Skeletal muscle satellite cell (primary cell): ENCODE results near the gene CCDC57.

Source experiments
- H3K27me3 ChIP-seq: 2 replicates; pipeline ENCODE4 v1.7.0; 2013; ENCODE audit warnings: low read length; ENCODE audit not compliant: control insufficient read depth, insufficient read depth
- H3K36me3 ChIP-seq: 2 replicates; pipeline ENCODE4 v1.7.0; 2013; ENCODE audit warnings: mild to moderate bottlenecking, control low read depth, low read length; ENCODE audit not compliant: insufficient read depth
- H3K4me1 ChIP-seq: 2 replicates; pipeline ENCODE4 v1.7.0; 2013; ENCODE audit warnings: low read length; ENCODE audit not compliant: control insufficient read depth, insufficient read depth
- H3K4me2 ChIP-seq: 2 replicates; pipeline ENCODE4 v1.7.0; 2013; ENCODE audit warnings: mild to moderate bottlenecking, low read length
- H3K4me3 ChIP-seq: 2 replicates; pipeline ENCODE4 v1.7.0; 2013; ENCODE audit warnings: low read length
- H3K9ac ChIP-seq: 2 replicates; pipeline ENCODE4 v1.7.0; 2013; ENCODE audit warnings: mild to moderate bottlenecking, low read depth, low read length, moderate library complexity
- H3K9me3 ChIP-seq: replicated peaks from 2 replicates; pipeline ENCODE4 v1.7.0; 2013; ENCODE audit warnings: mild to moderate bottlenecking, control low read depth, low read length

CCDC57 gene

DNA sequence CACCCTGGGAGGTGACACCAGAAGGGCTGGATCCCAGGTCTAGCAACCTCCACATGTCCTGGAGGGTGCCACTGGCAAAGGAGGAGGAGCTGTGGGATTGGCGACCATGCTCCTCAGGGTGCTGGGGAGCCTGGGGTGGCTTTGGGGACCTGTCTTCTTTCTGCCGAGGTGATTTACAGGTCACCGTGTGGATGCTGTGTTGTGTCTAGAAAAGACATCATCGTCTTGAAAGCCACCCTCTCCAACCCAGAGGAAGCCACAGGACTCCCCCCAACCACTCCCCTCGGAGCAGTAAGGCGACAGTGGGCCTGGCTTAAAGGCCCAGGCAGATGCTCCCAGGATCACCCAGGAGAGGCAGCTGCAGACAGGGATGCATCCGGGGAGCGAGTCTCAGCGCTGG lies 84.9 kb downstream of the CCDC57 start:
- Histone ChIP-seq H3K4me2 (no peak overlapping the region), H3K27me3 (no peaks in the 10 kb centered on the region), H3K9ac (no peak overlapping the region), H3K36me3 (peaks cover 7% of the 10 kb centered on the region), H3K4me3 (no peak overlapping the region), H3K9me3 (no peaks in the 10 kb centered on the region), H3K4me1 (no peaks in the 10 kb centered on the region)

DNA sequence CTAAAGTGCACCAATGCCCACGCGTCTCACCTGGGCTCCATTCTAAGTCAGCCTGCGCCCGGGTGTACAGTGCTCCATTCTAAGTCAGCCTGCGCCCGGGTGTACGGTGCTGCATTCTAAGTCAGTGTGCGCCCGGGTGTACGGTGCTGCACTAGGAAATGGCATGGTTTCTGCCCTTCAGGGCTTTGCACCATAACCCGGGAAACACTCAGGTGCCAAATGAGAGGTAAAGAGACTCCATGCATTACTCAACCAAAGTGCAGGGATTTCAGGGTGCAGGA lies 85.4 kb downstream of the CCDC57 start:
- no peak overlapping the region for H3K9ac ChIP-seq
- peaks cover 7% of the 10 kb centered on the region for H3K36me3 ChIP-seq
- no peak overlapping the region for H3K4me2 ChIP-seq
- no peaks in the 10 kb centered on the region for H3K4me1 ChIP-seq
- no peaks in the 10 kb centered on the region for H3K9me3 ChIP-seq
- no peaks in the 10 kb centered on the region for H3K27me3 ChIP-seq
- H3K4me3 ChIP-seq = no peak overlapping the region

GRCh38 chr17:82126556-82127314 lies 85.9 kb downstream of the CCDC57 start:
- H3K27me3 ChIP-seq = no peaks in the 10 kb centered on the region
- no peak overlapping the region for H3K4me3 ChIP-seq
- H3K4me2 ChIP-seq = no peak overlapping the region
- no peaks in the 10 kb centered on the region for H3K9me3 ChIP-seq
- H3K36me3 ChIP-seq = peaks cover 7% of the 10 kb centered on the region
- H3K9ac ChIP-seq = no peak overlapping the region
- H3K4me1 ChIP-seq = no peaks in the 10 kb centered on the region

DNA sequence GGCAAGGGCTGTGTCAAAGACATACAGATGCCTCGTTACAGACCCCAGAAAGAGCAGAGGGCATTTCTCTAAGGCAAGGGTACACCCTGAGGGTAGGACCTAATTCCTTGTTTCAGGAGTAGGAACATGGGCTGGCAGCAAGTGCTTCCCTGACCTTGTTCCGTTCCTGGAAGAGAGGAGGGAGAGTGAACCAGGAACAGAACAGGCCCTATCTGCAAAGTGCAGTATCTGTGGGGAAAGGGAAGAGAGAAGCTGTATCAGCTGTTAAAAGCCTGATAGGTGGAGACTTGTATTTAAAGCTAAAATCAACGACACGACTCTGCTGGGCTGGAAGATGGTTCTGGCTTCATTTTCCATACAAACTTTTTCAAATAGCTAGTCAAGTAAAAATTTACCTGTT lies 88.5 kb downstream of the CCDC57 start:
- peaks cover 7% of the 10 kb centered on the region for H3K36me3 ChIP-seq
- H3K4me2 ChIP-seq = no peak overlapping the region
- no peak overlapping the region for H3K9ac ChIP-seq
- no peak overlapping the region for H3K4me3 ChIP-seq
- no peaks in the 10 kb centered on the region for H3K9me3 ChIP-seq
- peaks cover 3% of the 10 kb centered on the region for H3K4me1 ChIP-seq
- H3K27me3 ChIP-seq = no peaks in the 10 kb centered on the region

DNA sequence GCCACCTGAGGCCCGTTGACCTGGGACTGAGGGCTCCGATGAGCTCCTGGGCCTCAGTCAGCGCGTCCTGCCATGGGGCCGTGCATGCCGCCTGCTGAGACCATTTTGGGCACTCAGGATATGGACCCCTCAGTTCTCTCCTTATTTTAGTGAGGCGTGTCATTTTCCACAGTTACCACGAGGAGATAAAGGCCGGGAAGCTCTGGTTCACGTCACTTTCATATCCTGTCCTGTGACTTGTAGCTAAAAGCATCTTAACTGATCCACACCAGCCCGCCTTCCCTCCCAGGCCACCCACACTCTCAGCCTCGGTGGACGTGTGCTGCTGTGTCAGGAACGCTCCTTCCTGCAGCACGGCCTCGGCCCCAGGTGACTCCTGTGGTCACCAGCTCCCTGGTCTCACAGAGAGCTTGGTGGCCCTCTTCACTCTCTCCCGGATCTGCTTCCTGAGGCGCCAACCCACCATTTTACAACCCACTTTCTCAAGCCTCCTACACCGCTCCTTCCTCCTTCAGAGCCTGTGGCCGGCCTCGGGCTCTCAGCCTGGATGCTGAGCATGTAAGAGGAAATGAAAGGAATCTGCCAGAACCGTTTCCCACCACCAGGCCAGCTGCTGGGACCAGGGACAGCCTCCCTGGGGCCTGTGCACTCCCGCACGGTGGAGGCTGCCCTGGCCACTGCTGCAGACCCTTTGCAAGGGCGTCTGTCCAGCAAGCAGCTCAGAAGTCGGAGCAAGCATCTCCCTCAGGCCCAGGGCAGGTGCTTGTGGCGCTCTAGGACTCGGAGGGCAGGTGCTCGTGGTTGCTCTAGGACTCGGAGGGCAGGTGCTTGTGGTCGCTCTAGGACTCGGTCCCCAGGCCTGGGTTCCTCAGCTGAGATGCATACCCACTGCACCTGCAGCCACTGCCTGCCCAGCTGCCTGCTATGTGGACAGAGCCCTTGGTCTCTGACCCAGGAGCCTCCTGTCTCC lies 90.7 kb downstream of the CCDC57 start:
- no peak overlapping the region for H3K4me3 ChIP-seq
- H3K9ac ChIP-seq = no peak overlapping the region
- peaks cover 3% of the 10 kb centered on the region for H3K4me1 ChIP-seq
- no peak overlapping the region for H3K4me2 ChIP-seq
- H3K36me3 ChIP-seq = peaks cover 9% of the 10 kb centered on the region
- H3K9me3 ChIP-seq = no peaks in the 10 kb centered on the region
- no peaks in the 10 kb centered on the region for H3K27me3 ChIP-seq

DNA sequence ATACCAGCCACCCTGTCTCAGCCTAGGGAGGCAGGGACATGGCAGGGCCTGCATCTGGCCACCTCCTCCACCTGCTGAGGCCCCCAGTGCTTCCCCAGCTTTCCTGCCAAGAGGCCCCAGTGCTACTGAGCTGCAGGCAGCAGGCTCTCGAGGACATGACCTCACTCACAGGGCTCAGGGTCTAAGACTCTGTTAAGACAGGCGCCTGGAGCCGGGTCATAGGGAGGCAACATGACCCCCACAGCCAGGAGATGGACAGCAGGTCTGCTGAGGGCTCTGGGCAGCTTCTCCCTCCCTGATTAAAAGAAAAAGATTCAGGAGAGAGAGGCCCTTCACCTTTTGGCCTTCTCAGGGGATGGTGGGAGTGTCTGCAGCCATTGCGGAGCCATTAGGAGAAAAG lies 91.4 kb downstream of the CCDC57 start:
- Histone ChIP-seq H3K4me2 (no peak overlapping the region), H3K9ac (no peak overlapping the region), H3K4me3 (no peak overlapping the region), H3K27me3 (no peaks in the 10 kb centered on the region), H3K36me3 (peaks cover 3% of the 10 kb centered on the region), H3K9me3 (no peaks in the 10 kb centered on the region), H3K4me1 (peaks cover 3% of the 10 kb centered on the region)

DNA sequence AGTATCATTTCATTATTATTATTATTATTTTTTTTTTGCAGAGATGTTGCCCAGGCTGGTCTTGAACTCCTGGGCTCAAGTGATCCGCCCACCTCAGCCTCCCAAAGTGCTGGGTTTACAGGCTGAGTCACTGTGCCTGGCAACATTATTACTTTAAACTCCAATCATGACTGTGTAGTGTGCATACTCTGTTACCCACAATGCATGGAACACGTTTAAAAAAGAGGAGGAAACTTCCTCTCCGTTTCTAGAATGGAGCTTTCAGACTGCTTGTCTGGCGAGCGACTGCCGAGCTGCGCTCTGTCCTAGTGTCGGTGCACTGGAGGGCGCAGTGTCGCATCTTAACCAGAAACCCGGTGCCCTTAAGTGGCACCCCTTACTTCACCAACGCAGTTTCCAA lies 92.5 kb downstream of the CCDC57 start:
- peaks cover 3% of the 10 kb centered on the region for H3K36me3 ChIP-seq
- no peak overlapping the region for H3K4me2 ChIP-seq
- no peaks in the 10 kb centered on the region for H3K9me3 ChIP-seq
- H3K4me3 ChIP-seq = no peak overlapping the region
- no peak overlapping the region for H3K9ac ChIP-seq
- no peaks in the 10 kb centered on the region for H3K27me3 ChIP-seq
- H3K4me1 ChIP-seq = peaks cover 3% of the 10 kb centered on the region

- no peak overlapping the region for H3K4me3 ChIP-seq
- H3K9ac ChIP-seq = no peak overlapping the region
- peaks cover 3% of the 10 kb centered on the region for H3K4me1 ChIP-seq
- no peaks in the 10 kb centered on the region for H3K9me3 ChIP-seq
- no peak overlapping the region for H3K4me2 ChIP-seq
- H3K36me3 ChIP-seq = peaks cover 3% of the 10 kb centered on the region
- no peaks in the 10 kb centered on the region for H3K27me3 ChIP-seq
Observed at GRCh38 chr17:82118815-82119380, 93.7 kb downstream of the CCDC57 start.

DNA sequence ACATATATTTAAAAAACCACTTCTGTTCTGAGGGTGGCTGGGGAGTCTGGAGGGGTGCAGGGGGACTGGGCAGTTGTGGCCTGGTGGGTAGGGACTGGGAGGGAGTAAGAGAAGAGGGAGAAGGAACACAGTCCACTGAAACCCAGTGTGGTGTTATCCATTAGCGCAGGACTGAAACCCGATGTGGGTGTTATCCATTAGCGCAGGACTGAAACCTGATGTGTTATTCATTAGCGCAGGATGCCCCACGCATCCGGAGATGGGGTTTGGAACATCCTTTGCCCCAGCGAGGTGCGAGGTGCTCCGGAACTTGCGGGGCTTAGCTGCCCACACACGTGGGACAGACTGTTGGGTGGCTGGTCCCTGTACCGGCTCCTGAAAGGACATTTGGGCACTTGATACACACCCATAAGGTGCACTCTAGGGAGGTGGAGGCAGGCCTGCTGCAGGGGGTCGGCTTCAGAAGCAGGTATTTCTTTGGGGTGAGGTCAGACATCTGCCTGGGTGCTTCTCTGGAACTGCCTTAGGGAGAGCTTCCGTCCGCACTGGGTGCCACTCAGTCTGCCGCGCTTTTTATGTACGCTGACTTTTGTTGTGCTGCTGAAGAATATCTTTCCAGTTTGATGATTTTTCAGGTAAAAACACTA lies 94.4 kb downstream of the CCDC57 start:
- H3K4me2 ChIP-seq = no peak overlapping the region
- no peak overlapping the region for H3K4me3 ChIP-seq
- H3K4me1 ChIP-seq = peaks cover 3% of the 10 kb centered on the region
- no peaks in the 10 kb centered on the region for H3K27me3 ChIP-seq
- no peaks in the 10 kb centered on the region for H3K9me3 ChIP-seq
- peaks cover 5% of the 10 kb centered on the region for H3K36me3 ChIP-seq
- H3K9ac ChIP-seq = no peak overlapping the region

- H3K36me3 ChIP-seq = peaks cover 6% of the 10 kb centered on the region
- H3K9ac ChIP-seq = no peak overlapping the region
- H3K4me2 ChIP-seq = no peak overlapping the region
- H3K27me3 ChIP-seq = no peaks in the 10 kb centered on the region
- no peak overlapping the region for H3K4me3 ChIP-seq
- no peaks in the 10 kb centered on the region for H3K9me3 ChIP-seq
- H3K4me1 ChIP-seq = peaks cover 3% of the 10 kb centered on the region
Observed at GRCh38 chr17:82117139-82118090, 95.2 kb downstream of the CCDC57 start.
